ENCODE measurements around the gene HS3ST5.

Gene HS3ST5

GRCh38 chr6:114274836-114275235 is 68.0 kb downstream of the HS3ST5 start:
- no peak for TF ChIP-seq CTCF (conservative IDR thresholded peaks at IDR 0.05; ENCODE audit: control insufficient read depth, insufficient read depth, low read depth, low read length)
- H3K4me3 ChIP-seq (ENCODE audit: control insufficient read depth, low read depth, low read length): no peak overlapping the region
- DNase-seq (ENCODE audit: low read depth): no peak

- DNase-seq (ENCODE audit: low read depth): no peak
- no peak for TF ChIP-seq CTCF (conservative IDR thresholded peaks at IDR 0.05; ENCODE audit: control insufficient read depth, insufficient read depth, low read depth, low read length)
- H3K4me3 ChIP-seq (ENCODE audit: control insufficient read depth, low read depth, low read length): no peak overlapping the region
Measured at GRCh38 chr6:114272582-114272981, 70.2 kb downstream of the HS3ST5 start.

GRCh38 chr6:114271405-114271804 is 71.4 kb downstream of the HS3ST5 start:
- no peak for DNase-seq (ENCODE audit: low read depth)
- H3K4me3 ChIP-seq (ENCODE audit: control insufficient read depth, low read depth, low read length): no peak overlapping the region
- no peak for TF ChIP-seq CTCF (conservative IDR thresholded peaks at IDR 0.05; ENCODE audit: control insufficient read depth, insufficient read depth, low read depth, low read length)

GRCh38 chr6:114267897-114268296 is 74.9 kb downstream of the HS3ST5 start:
- no peak for TF ChIP-seq CTCF (conservative IDR thresholded peaks at IDR 0.05; ENCODE audit: control insufficient read depth, insufficient read depth, low read depth, low read length)
- no peak overlapping the region for H3K4me3 ChIP-seq (ENCODE audit: control insufficient read depth, low read depth, low read length)
- DNase-seq (ENCODE audit: low read depth): no peak

- H3K4me3 ChIP-seq (ENCODE audit: control insufficient read depth, low read depth, low read length): no peak overlapping the region
- no peak for DNase-seq (ENCODE audit: low read depth)
- TF ChIP-seq CTCF (conservative IDR thresholded peaks at IDR 0.05; ENCODE audit: control insufficient read depth, insufficient read depth, low read depth, low read length): no peak
Measured at GRCh38 chr6:114260810-114261209, 82.0 kb downstream of the HS3ST5 start.

- no peak for TF ChIP-seq CTCF (conservative IDR thresholded peaks at IDR 0.05; ENCODE audit: control insufficient read depth, insufficient read depth, low read depth, low read length)
- H3K4me3 ChIP-seq (ENCODE audit: control insufficient read depth, low read depth, low read length): no peak overlapping the region
- DNase-seq (ENCODE audit: low read depth): no peak
Measured at GRCh38 chr6:114258376-114258775, 84.4 kb downstream of the HS3ST5 start.

GRCh38 chr6:114253431-114253830 is 89.4 kb downstream of the HS3ST5 start:
- no peak overlapping the region for H3K4me3 ChIP-seq (ENCODE audit: control insufficient read depth, low read depth, low read length)
- no peak for TF ChIP-seq CTCF (conservative IDR thresholded peaks at IDR 0.05; ENCODE audit: control insufficient read depth, insufficient read depth, low read depth, low read length)
- no peak for DNase-seq (ENCODE audit: low read depth)
